H1 (cell line): ENCODE data around the gene S100A13. TPM values are rescaled to one million over a fixed set of nuclear protein-coding genes. Genes with fewer than 3 reads are reported as not detected.

Source experiments
- CTCF ChIA-PET: fragments of 300-600 bp; sonication (Branson Sonifier 250); formaldehyde crosslinking; loops from one replicate; lab custom pipeline; 2021; ENCODE audit not compliant: partially characterized antibody; lab: Charles Lee
- POLR2A ChIA-PET: fragments of 300-600 bp; sonication (Branson Sonifier 250); formaldehyde crosslinking; loops from one replicate; lab custom pipeline; 2021; ENCODE audit warnings: inconsistent platforms; ENCODE audit not compliant: partially characterized antibody; lab: Charles Lee
- DNase-seq, 2 experiments: peaks; one replicate each; pipeline versions ENCODE4 v3.0.0 to v3.0.0-alpha.2; 2010 to 2022; ENCODE audit warnings: low spot score in 2 of 2, low read depth in 1 of 2, mixed read lengths in 1 of 2
- FAIRE-seq: peaks from 2 replicates; lab custom pipeline; 2011; peaks lifted over from hg19 to GRCh38; lab: Jason Lieb, UNC
- H2AFZ ChIP-seq: 2 replicates; pipeline ENCODE4 v1.8.1; 2012; ENCODE audit warnings: low read length, inconsistent platforms
- H2AK5ac ChIP-seq: 2 replicates; pipeline ENCODE4 v1.6.1; 2013; ENCODE audit warnings: low read depth, low read length
- H2BK120ac ChIP-seq: replicated peaks from 2 replicates; pipeline ENCODE3; 2013; ENCODE audit warnings: low read depth, low read length, inconsistent platforms
- H2BK12ac ChIP-seq: 2 replicates; pipeline ENCODE4 v1.6.1; 2013; ENCODE audit warnings: low read depth, low read length
- H2BK15ac ChIP-seq: 2 replicates; pipeline ENCODE4 v1.6.1; 2013; ENCODE audit warnings: low read length
- H2BK20ac ChIP-seq: 2 replicates; pipeline ENCODE4 v1.6.1; 2013; ENCODE audit warnings: low read length
- H2BK5ac ChIP-seq: 2 replicates; pipeline ENCODE4 v1.6.1; 2013; ENCODE audit warnings: low read depth, low read length
- H3K14ac ChIP-seq: 2 replicates; pipeline ENCODE4 v1.6.1; 2013; ENCODE audit warnings: inconsistent platforms; ENCODE audit not compliant: insufficient read length
- H3K18ac ChIP-seq: 2 replicates; pipeline ENCODE4 v1.6.1; 2013; ENCODE audit warnings: low read length; ENCODE audit errors: extremely low read depth
- H3K23ac ChIP-seq: 2 replicates; pipeline ENCODE4 v1.6.1; 2013; ENCODE audit warnings: inconsistent platforms; ENCODE audit not compliant: insufficient read length
- H3K23me2 ChIP-seq: 2 replicates; pipeline ENCODE4 v1.6.1; 2013; ENCODE audit warnings: low read depth, low read length
- H3K27ac ChIP-seq: 2 replicates; pipeline ENCODE4 v1.6.1; 2011; ENCODE audit warnings: low read depth, low read length, inconsistent platforms
- H3K27me3 ChIP-seq, 4 experiments: replicated peaks in 1 of 4; 1 replicate in 1 of 4; 2 replicates in 3 of 4; pipeline versions ENCODE4 v1.6.1 to v1.8.1; 2011 to 2013; ENCODE audit warnings: low read length in 3 of 4, mild to moderate bottlenecking in 3 of 4, inconsistent platforms in 2 of 4, mixed read lengths in 2 of 4, moderate library complexity in 1 of 4; ENCODE audit not compliant: control insufficient read depth in 3 of 4, insufficient read depth in 3 of 4; ENCODE audit errors: extremely low read depth in 1 of 4
- H3K36me3 ChIP-seq, 4 experiments: 2 replicates each; pipeline versions ENCODE4 v1.6.1 to v1.8.1; 2011 to 2013; ENCODE audit warnings: mild to moderate bottlenecking in 4 of 4, low read length in 3 of 4, moderate library complexity in 2 of 4, control low read depth in 1 of 4, inconsistent platforms in 1 of 4; ENCODE audit not compliant: insufficient read depth in 4 of 4, control insufficient read depth in 2 of 4
- H3K4ac ChIP-seq: replicated peaks from 2 replicates; pipeline ENCODE3; 2013; ENCODE audit warnings: low read length, low read depth, mixed read lengths, inconsistent platforms; ENCODE audit not compliant: insufficient read length
- H3K4me1 ChIP-seq, 4 experiments: replicated peaks in 1 of 4; 1 replicate in 1 of 4; 2 replicates in 3 of 4; pipeline versions ENCODE4 v1.6.1 to v1.8.1; 2011 to 2013; ENCODE audit warnings: low read length in 3 of 4, inconsistent platforms in 2 of 4, mixed read lengths in 1 of 4; ENCODE audit not compliant: insufficient read depth in 4 of 4, control insufficient read depth in 3 of 4
- H3K4me2 ChIP-seq, 2 experiments: 2 replicates each; pipeline versions ENCODE4 v1.6.1 to v1.8.1; 2011 to 2013; ENCODE audit warnings: low read depth in 2 of 2, low read length in 2 of 2, control low read depth in 1 of 2, inconsistent platforms in 1 of 2, mild to moderate bottlenecking in 1 of 2; ENCODE audit not compliant: insufficient read depth in 1 of 2
- H3K4me3 ChIP-seq, 4 experiments: fragments of 200-600, 300-600 bp in 1 of 4; sonication (generic), shearing (Covaris generic), sonication (Bioruptor Twin) in 1 of 4; 2 replicates each; pipeline versions ENCODE4 v1.5.1 to v1.8.1; 2011 to 2016; ENCODE audit warnings: low read length in 4 of 4, low read depth in 3 of 4, control low read depth in 2 of 4, inconsistent platforms in 2 of 4, mild to moderate bottlenecking in 2 of 4, mixed read lengths in 1 of 4, moderate library complexity in 1 of 4; ENCODE audit not compliant: insufficient read depth in 2 of 4; ENCODE audit errors: extremely low read depth in 1 of 4
- H3K56ac ChIP-seq: replicated peaks from 2 replicates; pipeline ENCODE3; 2013; ENCODE audit warnings: low read depth, mild to moderate bottlenecking, mixed read lengths, low read length, inconsistent platforms; ENCODE audit not compliant: insufficient read length
- H3K79me1 ChIP-seq: 2 replicates; pipeline ENCODE4 v1.6.1; 2013; ENCODE audit warnings: low read depth, low read length, control low read depth
- H3K79me2 ChIP-seq, 2 experiments: 2 replicates each; pipeline versions ENCODE4 v1.6.1 to v1.8.1; 2012 to 2013; ENCODE audit warnings: low read length in 2 of 2, mild to moderate bottlenecking in 2 of 2, inconsistent platforms in 1 of 2; ENCODE audit not compliant: insufficient read depth in 2 of 2, control insufficient read depth in 1 of 2
- H3K9ac ChIP-seq, 4 experiments: replicated peaks in 1 of 4; 1 replicate in 1 of 4; 2 replicates in 3 of 4; pipeline versions ENCODE4 v1.6.1 to v1.8.1; 2011 to 2013; ENCODE audit warnings: low read depth in 3 of 4, low read length in 3 of 4, control low read depth in 2 of 4, mild to moderate bottlenecking in 2 of 4, moderate library complexity in 2 of 4, inconsistent platforms in 1 of 4; ENCODE audit errors: extremely low read depth in 1 of 4
- H3K9me3 ChIP-seq, 2 experiments: 2 replicates each; pipeline versions ENCODE4 v1.6.1 to v1.8.1; 2012 to 2013; ENCODE audit warnings: mild to moderate bottlenecking in 2 of 2, moderate library complexity in 2 of 2, control low read depth in 1 of 2, inconsistent platforms in 1 of 2, low read depth in 1 of 2, low read length in 1 of 2, mixed read lengths in 1 of 2; ENCODE audit not compliant: insufficient read depth in 2 of 2
- H4K20me1 ChIP-seq, 2 experiments: replicated peaks in 1 of 2; 2 replicates each; pipeline versions ENCODE3 to v1.8.1; 2011 to 2013; ENCODE audit warnings: inconsistent platforms in 2 of 2, low read length in 2 of 2, mild to moderate bottlenecking in 1 of 2; ENCODE audit not compliant: insufficient read depth in 2 of 2, control insufficient read depth in 1 of 2
- H4K5ac ChIP-seq: 2 replicates; pipeline ENCODE4 v1.6.1; 2013; ENCODE audit warnings: low read length, low read depth, mixed read lengths, inconsistent platforms; ENCODE audit not compliant: insufficient read length
- H4K8ac ChIP-seq: 2 replicates; pipeline ENCODE4 v1.8.0; 2013; ENCODE audit warnings: mild to moderate bottlenecking, moderate library complexity, low read length, inconsistent platforms; ENCODE audit not compliant: insufficient read depth; ENCODE audit errors: extremely low read depth
- H4K91ac ChIP-seq: replicated peaks from 2 replicates; pipeline ENCODE3; 2013; ENCODE audit warnings: low read length, mixed read lengths, inconsistent platforms; ENCODE audit not compliant: insufficient read length
- BCL11A ChIP-seq, 2 experiments: IDR thresholded peaks; one replicate each; pipeline ENCODE4 v1.6.1; 2011; ENCODE audit warnings: low read depth in 2 of 2, low read length in 2 of 2, mild to moderate bottlenecking in 2 of 2
- CEBPB ChIP-seq: IDR thresholded peaks from 2 replicates; pipeline ENCODE4 v1.6.1; 2012; ENCODE audit warnings: low read depth, low read length
- CREB1 ChIP-seq: IDR thresholded peaks from 2 replicates; pipeline ENCODE4 v1.6.1; 2012; ENCODE audit warnings: inconsistent platforms
- PHF8 ChIP-seq: fragments of 200-600 bp; sonication (generic); conservative IDR thresholded peaks from 2 replicates; pipeline ENCODE4 v1.7.1; 2012; ENCODE audit warnings: low read depth, mild to moderate bottlenecking, inconsistent platforms, low read length, moderate library complexity
- RAD21 ChIP-seq, 2 experiments: IDR thresholded peaks in 1 of 2; conservative IDR thresholded peaks in 1 of 2; 2 replicates each; pipeline ENCODE4 v1.6.1; 2011; ENCODE audit warnings: low read depth in 2 of 2, low read length in 2 of 2, improper control_type of control experiment in 1 of 2, inconsistent platforms in 1 of 2, mild to moderate bottlenecking in 1 of 2, moderate library complexity in 1 of 2
- SIRT6 ChIP-seq: IDR thresholded peaks from one replicate; pipeline ENCODE4 v1.7.1; 2012; ENCODE audit warnings: low read length, inconsistent platforms
- SIX5 ChIP-seq: IDR thresholded peaks from 2 replicates; pipeline ENCODE4 v1.6.1; 2011; ENCODE audit warnings: mild to moderate bottlenecking, low read depth, low read length
- TCF12 ChIP-seq: IDR thresholded peaks from 2 replicates; pipeline ENCODE4 v1.6.1; 2011; ENCODE audit warnings: low read depth, mild to moderate bottlenecking, low read length
- YY1 ChIP-seq: IDR thresholded peaks from 2 replicates; pipeline ENCODE4 v1.6.1; 2011; ENCODE audit warnings: low read depth, mild to moderate bottlenecking, low read length
- WGBS, 2 experiments: shearing (Covaris generic) in 1 of 2; methylation state at CpG; one replicate each; pipeline versions ENCODE4 v1.1.6 to v1.1.7; 2013 to 2015; ENCODE audit warnings: low lambda C conversion rate in 2 of 2, mixed read lengths in 2 of 2, inconsistent platforms in 1 of 2, low coverage in 1 of 2, missing lambda C conversion rate in 1 of 2; ENCODE audit not compliant: insufficient replicate concordance in 2 of 2, insufficient coverage in 1 of 2, insufficient read length in 1 of 2; ENCODE audit errors: extremely low coverage in 1 of 2, missing lambda C conversion rate in 1 of 2; 5-methylcytosine and 5-hydroxymethylcytosine counted together
- polyA plus RNA-seq, 7 experiments: library from polyadenylated mRNA; depleted of rRNA in 3 of 7; stranded (reverse) in 5 of 7; unstranded in 2 of 7; fragments of >200 nt in 5 of 7; fragments of 200-250 nt in 2 of 7; gene quantifications; 1 replicate in 5 of 7; 2 replicates in 1 of 7; 4 replicates in 1 of 7; pipeline versions ENCODE4 v1.2.1 to v1.2.3, GENCODE V29; 2011 to 2013; ENCODE audit warnings: missing spikeins in 2 of 7, mixed read lengths in 2 of 7
- total RNA-seq: library from RNA; stranded (reverse); fragmentation: NEBNext Ultra II Directional; extraction: Animal tissue kit (Norgen Biotek cat#: 25700); gene quantifications from 2 replicates; pipeline ENCODE4 v1.2.1, GENCODE V29; 2021
- TF ChIP-seq, protein P1 (sequence below): IDR thresholded peaks from 2 replicates; pipeline ENCODE4 v1.6.1; 2012; ENCODE audit warnings: low read length, inconsistent platforms

The S100A13 gene
- total and polyA plus RNA-seq, 2 of the 8 experiments (the other 6 are each of a cell fraction or from before 2014, with no cell fraction given): 63.6 to 127 TPM

GRCh38 chr1:153611356-153611755 lies 15.9 kb downstream of the S100A13 start:
- Histone ChIP-seq H4K8ac (no peak overlapping the region), H3K23me2 (peaks cover 3% of the 10 kb centered on the region), H3K56ac (no peak overlapping the region), H2BK5ac (no peak overlapping the region), H3K27ac (no peak overlapping the region), H3K4me3 (no peak overlapping the region), H2BK12ac (peak overlapping the region; percentile 11; the same call in 1 of the 2 replicates), H3K79me1 (no peaks in the 10 kb centered on the region), H3K4me2 (no peak overlapping the region), H3K23ac (no peak overlapping the region), H2BK20ac (peak overlapping the region; percentile 73; the same call in 1 of the 2 replicates), H3K36me3 (no peaks in the 10 kb centered on the region), H4K91ac (no peak overlapping the region), H3K9ac (no peak overlapping the region), H3K4me1 (peaks cover 0 to 35% (median 22%) of the 10 kb centered on the region in 4 experiments; a peak in 6 of 7 replicates), H3K18ac (no peak overlapping the region; the same call in 1 of the 2 replicates), H4K5ac (no peak overlapping the region), H3K4ac (no peak overlapping the region), H3K9me3 (no peaks in the 10 kb centered on the region), H2BK120ac (no peak overlapping the region), H2AK5ac (no peak overlapping the region), H4K20me1 (no peaks in the 10 kb centered on the region), H3K27me3 (no peaks in the 10 kb centered on the region; a peak in 1 of 7 replicates), H3K79me2 (no peaks in the 10 kb centered on the region), H2AFZ (no peak overlapping the region), H2BK15ac (peak overlapping the region; percentile 83), H3K14ac (no peak overlapping the region)
- 91% methylated on average over 1 of the region's 1 CpG; no CpG with 5 or more reads in 1 of the 2 experiments for WGBS, 2 experiments
- TF ChIP-seq SIX5 (no peak), SIRT6 (no peak), PHF8 (no peak), CREB1 (no peak), BCL11A (IDR thresholded peaks at IDR 0.05; ENCODE audit: low read depth in 2 of 2, low read length in 2 of 2) (no peak), RAD21 (IDR thresholded peaks at IDR 0.05 in 1 of 2, conservative IDR thresholded peaks at IDR 0.05 in 1 of 2; ENCODE audit: low read depth in 2 of 2, low read length in 2 of 2) (no peak), CEBPB (no peak), YY1 (no peak), TCF12 (no peak)
- TF ChIP-seq, protein P1, sequence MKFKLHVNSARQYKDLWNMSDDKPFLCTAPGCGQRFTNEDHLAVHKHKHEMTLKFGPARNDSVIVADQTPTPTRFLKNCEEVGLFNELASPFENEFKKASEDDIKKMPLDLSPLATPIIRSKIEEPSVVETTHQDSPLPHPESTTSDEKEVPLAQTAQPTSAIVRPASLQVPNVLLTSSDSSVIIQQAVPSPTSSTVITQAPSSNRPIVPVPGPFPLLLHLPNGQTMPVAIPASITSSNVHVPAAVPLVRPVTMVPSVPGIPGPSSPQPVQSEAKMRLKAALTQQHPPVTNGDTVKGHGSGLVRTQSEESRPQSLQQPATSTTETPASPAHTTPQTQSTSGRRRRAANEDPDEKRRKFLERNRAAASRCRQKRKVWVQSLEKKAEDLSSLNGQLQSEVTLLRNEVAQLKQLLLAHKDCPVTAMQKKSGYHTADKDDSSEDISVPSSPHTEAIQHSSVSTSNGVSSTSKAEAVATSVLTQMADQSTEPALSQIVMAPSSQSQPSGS: no peak
- no peak for FAIRE-seq
- POLR2A ChIA-PET: interaction anchor here (0.6 to 15.3 kb wide), 4 partner anchors 12 to 616 kb away, joined by 3 to 261 read pairs (median 10); partner anchors contain the start of genes CHTOP, S100A1 and S100A13
- CTCF ChIA-PET: interaction anchor here (2.1 to 15.9 kb wide), 6 partner anchors 10 to 77 kb away, joined by 6 to 224 read pairs (median 72); partner anchors contain the start of genes S100A1, S100A13 and S100A6
- DNase-seq: no peak
